Keratinocyte (primary cell): ENCODE measurements around the gene AIG1.

ENCODE experiments used
- CTCF ChIP-seq, 3 experiments: IDR thresholded peaks in 1 of 3; conservative IDR thresholded peaks in 1 of 3; optimal IDR thresholded peaks in 1 of 3; 2 replicates in 2 of 3; 3 replicates in 1 of 3; pipeline versions ENCODE3 to v1.5.1; 2011; ENCODE audit warnings: low read length in 3 of 3, mild to moderate bottlenecking in 3 of 3, moderate library complexity in 2 of 3, control low read depth in 1 of 3, inconsistent platforms in 1 of 3; ENCODE audit not compliant: insufficient read depth in 2 of 3; ENCODE audit errors: extremely low read depth in 1 of 3
- EZH2 ChIP-seq: IDR thresholded peaks from one replicate; pipeline ENCODE4 v1.6.1; 2012; ENCODE audit warnings: inconsistent platforms, mild to moderate bottlenecking, low read length, moderate library complexity

- TF ChIP-seq CTCF (optimal IDR thresholded peaks at IDR 0.05 in 1 of 3, IDR thresholded peaks at IDR 0.05 in 1 of 3, conservative IDR thresholded peaks at IDR 0.05 in 1 of 3; ENCODE audit: extremely low read depth in 1 of 3, insufficient read depth in 2 of 3, low read length in 3 of 3) (no peak), EZH2 (no peak)
Measured at GRCh38 chr6:143058987-143059386, 1.7 kb upstream of the AIG1 start.
